ENCODE results near the gene PCBP2.

GRCh38 chr12:53424626-53425514 is 27.0 kb upstream of the PCBP2 start:
- no peak for TF ChIP-seq POLR2A (IDR thresholded peaks at IDR 0.05)
- no peak for TF ChIP-seq CTCF (IDR thresholded peaks at IDR 0.05)
- TF ChIP-seq POLR2AphosphoS5 (IDR thresholded peaks at IDR 0.05): no peak

Measured in prostate gland (tissue), 2 donors.